OCI-LY1 (cell line): ENCODE data around the gene SERPINB1.

Source experiments
- H2AFZ ChIP-seq: fragments of 200-600 bp; sonication (generic), shearing (Covaris generic); 2 replicates; pipeline ENCODE4 v1.6.0; 2014; ENCODE audit warnings: antibody characterized with exemption, mild to moderate bottlenecking, low read length
- H3F3A ChIP-seq: fragments of 200-600 bp; sonication (generic), shearing (Covaris generic); 2 replicates; pipeline ENCODE4 v1.6.0; 2014; ENCODE audit warnings: mild to moderate bottlenecking, antibody characterized with exemption, low read length, moderate library complexity; ENCODE audit not compliant: insufficient read depth
- H3K27ac ChIP-seq: fragments of 200-600 bp; sonication (generic); 2 replicates; pipeline ENCODE4 v1.5.1; 2014; ENCODE audit warnings: low read length, mixed run types, mild to moderate bottlenecking, low read depth; ENCODE audit not compliant: poor library complexity, severe bottlenecking
- H3K27me3 ChIP-seq: fragments of 200-600 bp; sonication (generic); 2 replicates; pipeline ENCODE4 v1.6.0; 2014; ENCODE audit warnings: antibody characterized with exemption, mild to moderate bottlenecking, low read length, moderate library complexity; ENCODE audit not compliant: insufficient read depth
- H3K36me3 ChIP-seq: fragments of 200-600 bp; sonication (generic); 2 replicates; pipeline ENCODE4 v1.6.1; 2014; ENCODE audit warnings: mild to moderate bottlenecking, antibody characterized with exemption, low read length, moderate library complexity, mixed read lengths; ENCODE audit not compliant: insufficient read depth
- H3K4me1 ChIP-seq: fragments of 200-600 bp; sonication (generic); 2 replicates; pipeline ENCODE4 v1.5.1; 2014; ENCODE audit warnings: mild to moderate bottlenecking, low read length, moderate library complexity; ENCODE audit not compliant: insufficient read depth, severe bottlenecking
- H3K4me2 ChIP-seq: fragments of 200-600 bp; sonication (generic), shearing (Covaris generic); 2 replicates; pipeline ENCODE4 v1.6.1; 2014; ENCODE audit warnings: low read length
- H3K4me3 ChIP-seq: fragments of 200-600 bp; sonication (generic); 2 replicates; pipeline ENCODE4 v1.5.1; 2014; ENCODE audit warnings: low read length, low read depth, mild to moderate bottlenecking, mixed read lengths; ENCODE audit not compliant: poor library complexity, severe bottlenecking
- H3K79me2 ChIP-seq: fragments of 200-600 bp; shearing (Covaris generic); 2 replicates; pipeline ENCODE4 v1.6.1; 2016; ENCODE audit warnings: mixed run types, low read length, mixed read lengths; ENCODE audit not compliant: insufficient read depth
- H3K9ac ChIP-seq: fragments of 200-600 bp; sonication (generic), shearing (Covaris generic); 2 replicates; pipeline ENCODE4 v1.6.1; 2014; ENCODE audit warnings: mild to moderate bottlenecking, low read length, mixed read lengths
- H3K9me2 ChIP-seq: fragments of 200-600 bp; sonication (generic), shearing (Covaris generic); 2 replicates; pipeline ENCODE4 v1.6.1; 2014; ENCODE audit warnings: low read depth, mild to moderate bottlenecking, low read length, mixed read lengths
- H3K9me3 ChIP-seq: fragments of 200-600 bp; shearing (Covaris generic); 2 replicates; pipeline ENCODE4 v1.6.1; 2014; ENCODE audit warnings: low read length, mixed read lengths
- H4K20me1 ChIP-seq: fragments of 200-600 bp; sonication (generic), shearing (Covaris generic); 2 replicates; pipeline ENCODE4 v1.6.0; 2016; ENCODE audit warnings: mild to moderate bottlenecking, low read length; ENCODE audit not compliant: insufficient read depth
- CTCF ChIP-seq: fragments of 200-600 bp; sonication (generic), shearing (Covaris generic); IDR thresholded peaks from 2 replicates; pipeline ENCODE4 v1.5.1; 2017; ENCODE audit warnings: mild to moderate bottlenecking, antibody characterized with exemption, low read length, moderate library complexity, mixed read lengths
- EZH2 ChIP-seq: fragments of 200-600 bp; sonication (generic), shearing (Covaris generic); IDR thresholded peaks from 2 replicates; pipeline ENCODE4 v1.8.0; 2017; ENCODE audit warnings: borderline replicate concordance, mixed run types, mild to moderate bottlenecking, antibody characterized with exemption, low read length, moderate library complexity, mixed read lengths

SERPINB1 gene

GRCh38 chr6:2800552-2801316, 40.9 kb downstream of the SERPINB1 start:
- Histone ChIP-seq H3K27me3 (no peaks in the 10 kb centered on the region), H3K9ac (no peak overlapping the region), H3K4me2 (no peak overlapping the region), H3K9me2 (no peaks in the 10 kb centered on the region), H3K36me3 (no peaks in the 10 kb centered on the region), H3K4me1 (no peaks in the 10 kb centered on the region), H3F3A (no peaks in the 10 kb centered on the region), H3K27ac (no peak overlapping the region), H3K9me3 (no peaks in the 10 kb centered on the region), H2AFZ (no peak overlapping the region), H3K79me2 (no peaks in the 10 kb centered on the region), H3K4me3 (no peak overlapping the region), H4K20me1 (no peaks in the 10 kb centered on the region)
- no peak for TF ChIP-seq EZH2
- no peak for TF ChIP-seq CTCF

DNA sequence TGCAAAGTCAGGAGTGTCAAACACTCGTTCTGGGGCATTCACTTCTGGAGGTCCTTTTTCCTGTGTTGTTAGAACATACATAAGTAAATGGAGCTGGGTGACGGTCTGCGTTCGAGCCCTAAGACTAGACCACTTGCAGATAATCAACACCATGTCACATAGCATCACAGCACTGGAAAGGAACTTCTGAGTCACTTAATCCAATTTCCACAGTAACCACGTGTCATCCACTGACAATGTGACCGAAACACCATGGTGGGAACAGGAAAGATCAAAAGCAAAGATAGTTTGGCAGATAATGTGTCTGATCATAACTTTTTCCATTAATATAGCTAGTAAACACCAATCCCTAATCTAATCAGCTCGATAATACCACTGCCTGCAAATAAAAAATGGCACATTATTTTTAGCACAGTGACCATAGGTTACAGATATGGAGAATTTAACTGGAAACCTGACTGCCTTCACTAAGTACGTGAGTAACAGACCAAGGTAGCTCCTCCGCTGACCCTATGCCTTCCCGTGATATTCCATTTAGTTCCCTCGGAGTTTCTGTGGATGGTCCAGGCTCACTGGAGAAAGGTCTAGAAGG, 41.6 kb downstream of the SERPINB1 start:
- Histone ChIP-seq H3K4me1 (no peaks in the 10 kb centered on the region), H3K4me2 (no peak overlapping the region), H3K9me3 (no peaks in the 10 kb centered on the region), H3F3A (no peaks in the 10 kb centered on the region), H3K9ac (no peak overlapping the region), H4K20me1 (no peaks in the 10 kb centered on the region), H2AFZ (no peak overlapping the region), H3K4me3 (no peak overlapping the region), H3K27ac (no peak overlapping the region), H3K79me2 (no peaks in the 10 kb centered on the region), H3K27me3 (no peaks in the 10 kb centered on the region), H3K9me2 (no peaks in the 10 kb centered on the region), H3K36me3 (no peaks in the 10 kb centered on the region)
- TF ChIP-seq EZH2 (no peak), CTCF (no peak)

- Histone ChIP-seq H3K36me3 (no peaks in the 10 kb centered on the region), H2AFZ (no peak overlapping the region), H3K27ac (no peak overlapping the region), H3K4me2 (no peak overlapping the region), H3K79me2 (no peaks in the 10 kb centered on the region), H3K4me3 (no peak overlapping the region), H3K4me1 (no peaks in the 10 kb centered on the region), H4K20me1 (no peaks in the 10 kb centered on the region), H3K27me3 (no peaks in the 10 kb centered on the region), H3K9me2 (no peaks in the 10 kb centered on the region), H3K9ac (no peak overlapping the region), H3K9me3 (no peaks in the 10 kb centered on the region), H3F3A (no peaks in the 10 kb centered on the region)
- TF ChIP-seq CTCF (no peak), EZH2 (no peak)
Measured at GRCh38 chr6:2798586-2799134, 43.0 kb downstream of the SERPINB1 start.
